Transverse colon (tissue), 4 donors: ENCODE measurements around the gene DNAI7. TPM values are rescaled to one million over a fixed set of nuclear protein-coding genes. Genes with fewer than 3 reads are reported as not detected.

Source experiments
- DNase-seq: peaks from one replicate; pipeline ENCODE4 v3.0.0-alpha.2; 2019
- H3K27ac ChIP-seq, 4 donors: fragments of 200-600 bp; sonication (generic); 2 replicates each; pipeline ENCODE4 v1.5.1; 2016 to 2018; ENCODE audit warnings: inconsistent platforms in 4 of 4
- H3K27me3 ChIP-seq: fragments of 200-600 bp; sonication (generic); 2 replicates; pipeline ENCODE4 v1.5.1; 2017; ENCODE audit warnings: inconsistent platforms
- H3K36me3 ChIP-seq, 4 donors: fragments of 200-600 bp; sonication (generic); 2 replicates each; pipeline ENCODE4 v1.5.1; 2017 to 2019; ENCODE audit warnings: inconsistent platforms in 4 of 4
- H3K4me1 ChIP-seq, 4 donors: fragments of 200-600 bp; sonication (generic); 2 replicates each; pipeline ENCODE4 v1.5.1; 2017 to 2020; ENCODE audit warnings: inconsistent platforms in 4 of 4
- H3K4me3 ChIP-seq, 4 donors: fragments of 200-600 bp; sonication (generic); 1 replicate in 1 of 4; 2 replicates in 3 of 4; pipeline versions ENCODE4 v1.5.1 to v1.6.1; 2017 to 2019; ENCODE audit warnings: inconsistent platforms in 4 of 4
- H3K9me3 ChIP-seq, 2 donors: fragments of 200-600 bp; sonication (generic); 2 replicates each; pipeline ENCODE4 v1.5.1; 2017 to 2019; ENCODE audit warnings: inconsistent platforms in 2 of 2
- EP300 ChIP-seq: sonication (generic); formaldehyde crosslinking; IDR thresholded peaks from one replicate; pipeline ENCODE4 v1.6.1; 2017; ENCODE audit warnings: antibody characterized with exemption, low read depth
- POLR2A ChIP-seq: fragments of 450-650 bp; IDR thresholded peaks from one replicate; pipeline ENCODE4 v1.6.1; 2016; ENCODE audit warnings: antibody characterized with exemption, mild to moderate bottlenecking, moderate library complexity
- POLR2AphosphoS5 ChIP-seq, 3 donors: sonication (generic); formaldehyde crosslinking; IDR thresholded peaks; one replicate each; pipeline ENCODE4 v1.6.1; 2016; ENCODE audit warnings: antibody characterized with exemption in 3 of 3
- WGBS, 2 donors: methylation state at CpG; one replicate each; pipeline ENCODE4 v1.1.5; 2018; ENCODE audit warnings: low coverage in 1 of 2; 5-methylcytosine and 5-hydroxymethylcytosine counted together
- in situ Hi-C, 4 donors: fragments of 200-750 bp; cut with MboI; loops; one replicate each; pipeline versions ENCODE4 v1.15.0 to v1.15.1; 2017; ENCODE audit warnings: low sequenced_read_pairs in 3 of 4, low pct_ligation_motif_present in 1 of 4, low pct_unique_long_range_greater_than_20kb in 1 of 4
- intact Hi-C: fragments of 100-400 bp; cut with DNase I; formaldehyde crosslinking; loops from one replicate; pipeline ENCODE4 v1.15.1; 2023; ENCODE audit warnings: low total_unique reads
- total RNA-seq, 4 donors: library from RNA; depleted of rRNA; stranded (reverse); fragments of >200 nt; gene quantifications; one replicate each; pipeline ENCODE4 v1.1.0, GENCODE V29; 2016
- TF ChIP-seq, protein P1 (sequence below), 5 experiments: fragments of 200-600 bp in 3 of 5; fragments of 450-650 bp in 2 of 5; sonication (generic) in 3 of 5; IDR thresholded peaks; 1 replicate in 2 of 5; 2 replicates in 3 of 5; pipeline ENCODE4 v1.5.1; 2016 to 2017; ENCODE audit warnings: antibody characterized with exemption in 5 of 5, inconsistent platforms in 3 of 5, mild to moderate bottlenecking in 2 of 5, moderate library complexity in 1 of 5

The DNAI7 gene, protein sequence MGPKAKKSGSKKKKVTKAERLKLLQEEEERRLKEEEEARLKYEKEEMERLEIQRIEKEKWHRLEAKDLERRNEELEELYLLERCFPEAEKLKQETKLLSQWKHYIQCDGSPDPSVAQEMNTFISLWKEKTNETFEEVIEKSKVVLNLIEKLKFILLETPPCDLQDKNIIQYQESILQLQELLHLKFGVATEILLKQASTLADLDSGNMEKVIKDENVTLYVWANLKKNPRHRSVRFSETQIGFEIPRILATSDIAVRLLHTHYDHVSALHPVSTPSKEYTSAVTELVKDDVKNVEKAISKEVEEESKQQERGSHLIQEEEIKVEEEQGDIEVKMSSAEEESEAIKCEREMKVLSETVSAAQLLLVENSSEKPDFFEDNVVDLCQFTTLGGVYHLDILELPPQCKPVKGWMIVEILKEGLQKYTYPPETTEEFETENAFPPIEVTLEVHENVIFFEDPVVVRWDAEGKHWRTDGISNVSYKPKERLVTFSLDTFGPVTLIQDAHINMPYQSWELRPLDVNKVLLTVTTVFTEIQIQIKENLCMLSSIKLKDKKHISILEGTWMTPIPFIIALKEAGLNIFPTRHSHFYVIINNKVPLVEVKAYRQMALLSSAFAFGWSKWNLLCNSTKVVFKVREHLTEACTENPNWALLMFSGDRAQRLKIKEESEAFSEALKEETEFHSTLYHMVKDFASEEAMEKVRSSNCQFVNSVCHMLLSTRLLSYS
- under 1 TPM in 1 of 4 donors, not detected in 3; 0.32 TPM for total RNA-seq

DNA sequence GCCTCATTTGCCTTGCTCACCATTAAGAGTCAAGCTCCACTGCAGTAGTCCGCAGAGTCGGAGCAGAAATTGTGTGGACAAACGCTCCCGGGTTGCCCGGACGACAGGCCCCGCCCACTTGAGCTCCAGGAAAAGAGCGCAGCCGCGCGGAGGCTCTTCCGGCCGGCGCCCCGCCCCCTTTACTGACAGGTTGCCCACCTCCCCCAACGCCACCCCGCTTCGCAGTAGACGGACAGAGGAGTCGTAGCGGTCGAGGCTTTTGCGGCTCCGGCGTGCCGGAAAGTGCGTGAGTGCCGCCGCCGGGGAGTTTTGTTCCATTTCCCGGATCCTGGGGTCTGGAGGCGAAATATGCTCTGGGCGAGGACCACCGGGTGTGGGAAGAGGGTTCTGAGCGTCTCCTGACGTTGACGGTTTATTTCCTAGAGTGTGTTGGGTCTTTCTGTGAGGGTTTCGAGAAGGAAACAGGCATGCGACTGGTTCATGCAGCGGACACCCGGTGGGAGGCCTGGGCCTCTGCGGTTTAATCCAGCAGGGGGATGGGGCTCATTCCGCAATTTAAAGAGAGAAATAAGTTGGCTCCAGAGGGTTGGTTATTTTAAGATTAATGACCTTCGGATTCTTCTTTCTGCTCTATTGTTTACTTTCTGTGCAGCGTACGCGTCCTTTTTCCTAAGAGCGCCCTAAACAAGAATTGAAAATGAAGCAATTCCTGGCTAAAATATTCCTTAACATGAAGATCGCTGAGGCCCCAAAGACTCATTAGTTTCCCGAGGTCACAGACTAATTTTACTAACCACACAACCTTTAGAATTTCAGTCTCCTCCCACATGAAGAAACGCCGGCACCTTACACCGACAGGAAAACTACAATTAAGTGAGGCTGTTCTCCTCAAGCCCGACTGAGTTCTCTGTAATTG is at the start of gene DNAI7, which contains the start of gene ETFRF1:
DNAI7 (minus strand) TSS at position 105 of the 916 bp plus-strand sequence; CDS start at position 23, 82 bp downstream.
ETFRF1 (plus strand) TSS at position 182 of the 916 bp plus-strand sequence. CDS start 8,720 bp downstream, outside the sequence.
- in situ Hi-C loops = no loop called here
- intact Hi-C loops = no loop called here
- Histone ChIP-seq H3K36me3 (no peaks in the 10 kb centered on the region), H3K27me3 (no peaks in the 10 kb centered on the region), H3K9me3 (no peaks in the 10 kb centered on the region), H3K4me3 (peak within 1 kb of the TSS; percentile 57 to 92 (median 71)), H3K4me1 (peaks cover 0 to 19% (median 10%) of the 10 kb centered on the region in 4 donors), H3K27ac (peak within 1 kb of the TSS; percentile 92 to 96 (median 94))
- peak; percentile 99 for DNase-seq
- 0 to 1% methylated on average over 4 to 48 of the region's 54 CpGs for WGBS, 2 donors
- TF ChIP-seq POLR2A = peak; percentile 86
- TF ChIP-seq POLR2AphosphoS5 (IDR thresholded peaks at IDR 0.05) = peak; percentile 89 to 94 (median 92)
- TF ChIP-seq, protein P1, sequence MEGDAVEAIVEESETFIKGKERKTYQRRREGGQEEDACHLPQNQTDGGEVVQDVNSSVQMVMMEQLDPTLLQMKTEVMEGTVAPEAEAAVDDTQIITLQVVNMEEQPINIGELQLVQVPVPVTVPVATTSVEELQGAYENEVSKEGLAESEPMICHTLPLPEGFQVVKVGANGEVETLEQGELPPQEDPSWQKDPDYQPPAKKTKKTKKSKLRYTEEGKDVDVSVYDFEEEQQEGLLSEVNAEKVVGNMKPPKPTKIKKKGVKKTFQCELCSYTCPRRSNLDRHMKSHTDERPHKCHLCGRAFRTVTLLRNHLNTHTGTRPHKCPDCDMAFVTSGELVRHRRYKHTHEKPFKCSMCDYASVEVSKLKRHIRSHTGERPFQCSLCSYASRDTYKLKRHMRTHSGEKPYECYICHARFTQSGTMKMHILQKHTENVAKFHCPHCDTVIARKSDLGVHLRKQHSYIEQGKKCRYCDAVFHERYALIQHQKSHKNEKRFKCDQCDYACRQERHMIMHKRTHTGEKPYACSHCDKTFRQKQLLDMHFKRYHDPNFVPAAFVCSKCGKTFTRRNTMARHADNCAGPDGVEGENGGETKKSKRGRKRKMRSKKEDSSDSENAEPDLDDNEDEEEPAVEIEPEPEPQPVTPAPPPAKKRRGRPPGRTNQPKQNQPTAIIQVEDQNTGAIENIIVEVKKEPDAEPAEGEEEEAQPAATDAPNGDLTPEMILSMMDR (IDR thresholded peaks at IDR 0.05) = peak in 2 of 5 experiments; percentile 35 to 49
- no peak for TF ChIP-seq EP300

DNA sequence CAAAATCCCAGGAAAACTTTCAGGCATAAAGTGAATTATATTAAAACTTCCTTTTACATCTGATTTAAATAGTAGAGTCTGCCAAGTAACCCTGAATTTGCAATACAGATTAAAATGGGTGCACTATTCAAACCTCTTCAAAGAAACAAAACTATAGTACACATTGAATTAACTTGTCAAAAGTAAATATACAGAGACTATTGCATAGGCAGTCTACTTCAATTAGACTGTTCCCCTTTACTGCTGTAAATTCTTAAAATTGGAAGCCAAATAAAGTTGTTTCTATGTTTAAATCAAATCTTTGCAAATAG is 48.7 kb upstream of the DNAI7 start:
- intact Hi-C loops = no loop called here
- Histone ChIP-seq H3K27ac (peak overlapping the region in 3 of 4 donors; percentile 20 to 51 (median 44)), H3K4me3 (no peak overlapping the region), H3K4me1 (peaks cover 0 to 38% (median 0%) of the 10 kb centered on the region in 4 donors), H3K27me3 (no peaks in the 10 kb centered on the region), H3K36me3 (no peaks in the 10 kb centered on the region), H3K9me3 (no peaks in the 10 kb centered on the region)
- no peak for TF ChIP-seq POLR2AphosphoS5 (IDR thresholded peaks at IDR 0.05)
- no peak for TF ChIP-seq EP300
- TF ChIP-seq, protein P1 (IDR thresholded peaks at IDR 0.05) = no peak
- no peak for TF ChIP-seq POLR2A
- in situ Hi-C loops = no loop called here
- DNase-seq = no peak

DNA sequence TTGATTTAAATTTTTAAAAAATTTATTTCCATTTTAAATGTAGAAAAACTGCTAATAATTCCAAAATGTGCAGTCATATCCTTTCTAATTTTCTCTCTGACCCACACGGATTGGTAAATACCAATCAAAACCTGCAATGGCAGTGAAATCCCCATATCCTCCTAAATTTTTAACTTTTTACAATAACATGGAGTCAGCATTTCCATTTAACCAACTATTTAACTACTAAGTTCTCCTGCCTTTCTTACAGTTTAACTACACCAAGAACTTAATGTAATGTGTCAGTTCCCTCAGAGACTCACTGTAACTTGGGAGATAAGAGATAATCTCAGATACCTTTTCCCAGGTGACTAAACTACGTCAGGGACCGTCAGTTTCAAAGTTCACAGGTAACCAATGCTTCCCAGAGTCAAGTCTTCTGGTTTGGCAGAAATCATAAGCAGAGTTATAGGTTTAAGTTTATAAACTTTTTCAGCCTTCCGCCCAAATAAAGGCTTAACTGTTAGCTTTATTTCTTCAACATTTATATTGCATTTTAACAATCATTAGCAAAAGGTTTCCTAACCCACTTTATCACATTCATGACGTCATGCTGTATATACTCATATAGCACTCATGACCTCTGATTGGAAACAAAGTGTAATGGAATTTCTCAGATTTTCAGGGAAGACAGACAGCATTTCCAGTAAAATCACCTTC is 48.2 kb upstream of the DNAI7 start:
- intact Hi-C loops (no loop called here), in situ Hi-C loops (no loop called here)
- H3K27ac ChIP-seq = peak overlapping the region; percentile 12 to 51 (median 32)

More for the DNA sequence above, 48.2 kb upstream of the DNAI7 start:
- peak; percentile 20 for DNase-seq
- H3K4me3 ChIP-seq = no peak overlapping the region
- no peaks in the 10 kb centered on the region for H3K9me3 ChIP-seq
- TF ChIP-seq EP300 (no peak), POLR2AphosphoS5 (IDR thresholded peaks at IDR 0.05) (peak in 1 of 3 donors; percentile 9), POLR2A (no peak)
- TF ChIP-seq, protein P1 (IDR thresholded peaks at IDR 0.05) = no peak
- H3K27me3 ChIP-seq = no peaks in the 10 kb centered on the region
- no peaks in the 10 kb centered on the region for H3K36me3 ChIP-seq
- WGBS, 2 donors = 64 to 79% methylated on average over 4 to 5 of the region's 5 CpGs
- peaks cover 0 to 35% (median 0%) of the 10 kb centered on the region in 4 donors for H3K4me1 ChIP-seq
